Suprapubic skin (tissue), 4 donors: ENCODE data around the gene PCAT7.

Experiments used
- CTCF ChIP-seq, 2 donors: fragments of 200-600 bp in 1 of 2; fragments of 450-650 bp in 1 of 2; sonication (generic) in 1 of 2; IDR thresholded peaks; one replicate each; pipeline ENCODE4 v1.5.1; 2016 to 2019; ENCODE audit warnings: antibody characterized with exemption in 2 of 2, mild to moderate bottlenecking in 1 of 2, moderate library complexity in 1 of 2
- EP300 ChIP-seq: sonication (generic); formaldehyde crosslinking; IDR thresholded peaks from one replicate; pipeline ENCODE4 v1.6.1; 2017; ENCODE audit warnings: antibody characterized with exemption
- POLR2A ChIP-seq, 2 donors: fragments of 450-650 bp; IDR thresholded peaks; one replicate each; pipeline ENCODE4 v1.6.1; 2017; ENCODE audit warnings: antibody characterized with exemption in 2 of 2, mild to moderate bottlenecking in 2 of 2, moderate library complexity in 2 of 2
- POLR2AphosphoS5 ChIP-seq, 3 donors: sonication (generic); formaldehyde crosslinking; IDR thresholded peaks; one replicate each; pipeline ENCODE4 v1.6.1; 2017; ENCODE audit warnings: antibody characterized with exemption in 3 of 3

GRCh38 chr9:94511134-94511954 lies 43.5 kb upstream of the PCAT7 start:
- TF ChIP-seq CTCF (IDR thresholded peaks at IDR 0.05): no peak
- no peak for TF ChIP-seq POLR2A (IDR thresholded peaks at IDR 0.05)
- TF ChIP-seq POLR2AphosphoS5 (IDR thresholded peaks at IDR 0.05): no peak
- TF ChIP-seq EP300: no peak
